A549 (cell line): ENCODE results near the gene INTS3. TPM values are rescaled to one million over a fixed set of nuclear protein-coding genes. Genes with fewer than 3 reads are reported as not detected.

ENCODE experiments used
- polyA plus RNA-seq, 4 experiments: library from polyadenylated mRNA; depleted of rRNA in 3 of 4; stranded (reverse); fragments of >200 nt; fragmentation: RNase III in 1 of 4; extraction: RNeasy Plus Mini Kit Qiagen cat#74134 plus additional on column Dnase treatment in 1 of 4; gene quantifications; 2 replicates in 3 of 4; 3 replicates in 1 of 4; pipeline ENCODE4 v1.2.3, GENCODE V29; 2011 to 2017
- small RNA-seq, 6 experiments: library from RNA; depleted of rRNA; stranded (forward); fragments of <200 nt; gene quantifications; one replicate each; pipeline ENCODE3, GENCODE V24; 2012

The INTS3 gene
- polyA plus RNA-seq, 2 of the 4 experiments (the other 2 are of a cell fraction): 23.5 to 34.1 TPM

Small RNAs within 50 kb of the gene (small RNA-seq; reads per million reads assigned to genes)
- gene MIR8083 (0 reads per million in 6 experiments), gene RF00019 (0 reads per million in 6 experiments), gene RN7SL372P (0 reads per million in 6 experiments)

Other genes with a start within 250 kb of the INTS3 start
- 898 and 1,226 TPM in 2 replicates for gene S100A6, start 192.1 kb upstream of the INTS3 start, polyA plus RNA-seq (2011; rRNA removed)
- gene S100A6, start 192.1 kb upstream of the INTS3 start, polyA plus RNA-seq (2017; fragmentation: RNase III; extraction: RNeasy Plus Mini Kit Qiagen cat#74134 plus additional on column Dnase treatment): 2,810 to 4,567 TPM (median 3,552 TPM) in 3 replicates
- gene S100A5, start 187.1 kb upstream of the INTS3 start, polyA plus RNA-seq (2011; rRNA removed): 0.48 and 0.68 TPM in 2 replicates
- 0.17 to 0.57 TPM (median 0.45 TPM) in 3 replicates for gene S100A5, start 187.1 kb upstream of the INTS3 start, polyA plus RNA-seq (2017; fragmentation: RNase III; extraction: RNeasy Plus Mini Kit Qiagen cat#74134 plus additional on column Dnase treatment)
- 590 and 814 TPM in 2 replicates for gene S100A4, start 182.2 kb upstream of the INTS3 start, polyA plus RNA-seq (2011; rRNA removed)
- 2,180 to 3,189 TPM (median 2,584 TPM) in 3 replicates for gene S100A4, start 182.2 kb upstream of the INTS3 start, polyA plus RNA-seq (2017; fragmentation: RNase III; extraction: RNeasy Plus Mini Kit Qiagen cat#74134 plus additional on column Dnase treatment)
- 25.0 and 25.4 TPM in 2 replicates for gene S100A3, start 178.8 kb upstream of the INTS3 start, polyA plus RNA-seq (2011; rRNA removed)
- 71.1 to 88.9 TPM (median 74.0 TPM) in 3 replicates for gene S100A3, start 178.8 kb upstream of the INTS3 start, polyA plus RNA-seq (2017; fragmentation: RNase III; extraction: RNeasy Plus Mini Kit Qiagen cat#74134 plus additional on column Dnase treatment)
- 5.1 and 6.0 TPM in 2 replicates for gene S100A2, start 162.2 kb upstream of the INTS3 start, polyA plus RNA-seq (2011; rRNA removed)
- 13.4 to 19.5 TPM (median 15.9 TPM) in 3 replicates for gene S100A2, start 162.2 kb upstream of the INTS3 start, polyA plus RNA-seq (2017; fragmentation: RNase III; extraction: RNeasy Plus Mini Kit Qiagen cat#74134 plus additional on column Dnase treatment)
- 270 and 294 TPM in 2 replicates for gene S100A16, start 114.9 kb upstream of the INTS3 start, polyA plus RNA-seq (2011; rRNA removed)
- gene S100A16, start 114.9 kb upstream of the INTS3 start, polyA plus RNA-seq (2017; fragmentation: RNase III; extraction: RNeasy Plus Mini Kit Qiagen cat#74134 plus additional on column Dnase treatment): 259 to 298 TPM (median 290 TPM) in 3 replicates
- gene S100A14, start 111.7 kb upstream of the INTS3 start, polyA plus RNA-seq (2011; rRNA removed): 0.21 and 0.65 TPM in 2 replicates
- gene S100A14, start 111.7 kb upstream of the INTS3 start, polyA plus RNA-seq (2017; fragmentation: RNase III; extraction: RNeasy Plus Mini Kit Qiagen cat#74134 plus additional on column Dnase treatment): 0.16 to 0.21 TPM (median 0.21 TPM) in 3 replicates
- 98.9 and 113 TPM in 2 replicates for gene S100A13, start 100.5 kb upstream of the INTS3 start, polyA plus RNA-seq (2011; rRNA removed)
- gene S100A13, start 100.5 kb upstream of the INTS3 start, polyA plus RNA-seq (2017; fragmentation: RNase III; extraction: RNeasy Plus Mini Kit Qiagen cat#74134 plus additional on column Dnase treatment): 107 to 146 TPM (median 129 TPM) in 3 replicates
- 0.52 and 0.59 TPM in 2 replicates for gene S100A1, start 99.6 kb upstream of the INTS3 start, polyA plus RNA-seq (2011; rRNA removed)
- gene S100A1, start 99.6 kb upstream of the INTS3 start, polyA plus RNA-seq (2017; fragmentation: RNase III; extraction: RNeasy Plus Mini Kit Qiagen cat#74134 plus additional on column Dnase treatment): 0.67 to 0.97 TPM (median 0.88 TPM) in 3 replicates
- 81.6 and 98.1 TPM in 2 replicates for gene CHTOP, start 94.0 kb upstream of the INTS3 start, polyA plus RNA-seq (2011; rRNA removed)
- 76.1 to 87.8 TPM (median 79.2 TPM) in 3 replicates for gene CHTOP, start 94.0 kb upstream of the INTS3 start, polyA plus RNA-seq (2017; fragmentation: RNase III; extraction: RNeasy Plus Mini Kit Qiagen cat#74134 plus additional on column Dnase treatment)
- gene SNAPIN, start 69.3 kb upstream of the INTS3 start, polyA plus RNA-seq (2011; rRNA removed): 70.1 and 71.4 TPM in 2 replicates
- 46.6 to 52.6 TPM (median 50.5 TPM) in 3 replicates for gene SNAPIN, start 69.3 kb upstream of the INTS3 start, polyA plus RNA-seq (2017; fragmentation: RNase III; extraction: RNeasy Plus Mini Kit Qiagen cat#74134 plus additional on column Dnase treatment)
- 285 and 339 TPM in 2 replicates for gene ILF2, start 57.1 kb upstream of the INTS3 start, polyA plus RNA-seq (2011; rRNA removed)
- 245 to 257 TPM (median 249 TPM) in 3 replicates for gene ILF2, start 57.1 kb upstream of the INTS3 start, polyA plus RNA-seq (2017; fragmentation: RNase III; extraction: RNeasy Plus Mini Kit Qiagen cat#74134 plus additional on column Dnase treatment)
- 0.34 and 0.39 TPM in 2 replicates for gene NPR1, start 49.4 kb upstream of the INTS3 start, polyA plus RNA-seq (2011; rRNA removed)
- 0.96 to 1.9 TPM (median 1.7 TPM) in 3 replicates for gene NPR1, start 49.4 kb upstream of the INTS3 start, polyA plus RNA-seq (2017; fragmentation: RNase III; extraction: RNeasy Plus Mini Kit Qiagen cat#74134 plus additional on column Dnase treatment)
- 1.3 TPM in 2 replicates for gene SLC27A3, start 47.4 kb downstream of the INTS3 start, polyA plus RNA-seq (2011; rRNA removed)
- gene SLC27A3, start 47.4 kb downstream of the INTS3 start, polyA plus RNA-seq (2017; fragmentation: RNase III; extraction: RNeasy Plus Mini Kit Qiagen cat#74134 plus additional on column Dnase treatment): 1.8 to 2.7 TPM (median 2.1 TPM) in 3 replicates
- 4.9 and 11.5 TPM in 2 replicates for gene GATAD2B, start 194.9 kb downstream of the INTS3 start, polyA plus RNA-seq (2011; rRNA removed)
- 7.2 to 8.9 TPM (median 8.2 TPM) in 3 replicates for gene GATAD2B, start 194.9 kb downstream of the INTS3 start, polyA plus RNA-seq (2017; fragmentation: RNase III; extraction: RNeasy Plus Mini Kit Qiagen cat#74134 plus additional on column Dnase treatment)
- 18.7 and 24.1 TPM in 2 replicates for gene DENND4B, start 218.7 kb downstream of the INTS3 start, polyA plus RNA-seq (2011; rRNA removed)
- gene DENND4B, start 218.7 kb downstream of the INTS3 start, polyA plus RNA-seq (2017; fragmentation: RNase III; extraction: RNeasy Plus Mini Kit Qiagen cat#74134 plus additional on column Dnase treatment): 37.0 to 44.0 TPM (median 43.3 TPM) in 3 replicates
- 19.7 and 23.9 TPM in 2 replicates for gene CRTC2, start 230.6 kb downstream of the INTS3 start, polyA plus RNA-seq (2011; rRNA removed)
- gene CRTC2, start 230.6 kb downstream of the INTS3 start, polyA plus RNA-seq (2017; fragmentation: RNase III; extraction: RNeasy Plus Mini Kit Qiagen cat#74134 plus additional on column Dnase treatment): 19.1 to 22.3 TPM (median 21.6 TPM) in 3 replicates
- 80.6 and 90.8 TPM in 2 replicates for gene SLC39A1, start 235.5 kb downstream of the INTS3 start, polyA plus RNA-seq (2011; rRNA removed)
- 95.6 to 108 TPM (median 104 TPM) in 3 replicates for gene SLC39A1, start 235.5 kb downstream of the INTS3 start, polyA plus RNA-seq (2017; fragmentation: RNase III; extraction: RNeasy Plus Mini Kit Qiagen cat#74134 plus additional on column Dnase treatment)
- 14.3 and 18.0 TPM in 2 replicates for gene CREB3L4, start 239.9 kb downstream of the INTS3 start, polyA plus RNA-seq (2011; rRNA removed)
- 6.5 to 11.7 TPM (median 10.1 TPM) in 3 replicates for gene CREB3L4, start 239.9 kb downstream of the INTS3 start, polyA plus RNA-seq (2017; fragmentation: RNase III; extraction: RNeasy Plus Mini Kit Qiagen cat#74134 plus additional on column Dnase treatment)
- gene JTB, start 249.6 kb downstream of the INTS3 start, polyA plus RNA-seq (2011; rRNA removed): 162 and 178 TPM in 2 replicates
- 103 to 106 TPM (median 103 TPM) in 3 replicates for gene JTB, start 249.6 kb downstream of the INTS3 start, polyA plus RNA-seq (2017; fragmentation: RNase III; extraction: RNeasy Plus Mini Kit Qiagen cat#74134 plus additional on column Dnase treatment)